CD4-positive, alpha-beta T cell (primary cell): Measurements from ENCODE around the gene KCNJ10. TPM values are rescaled to one million over a fixed set of nuclear protein-coding genes. Genes with fewer than 3 reads are reported as not detected.

Experiments
- ATAC-seq: fragments of 200-7000 bp; cut with Tn5 transposase; one replicate; pipeline ENCODE4 v1.10.0; 2022; ENCODE audit warnings: mild to moderate bottlenecking; ENCODE audit not compliant: poor library complexity
- CTCF ChIA-PET: fragments of 350-600 bp; sonication (Branson Sonifier 250); formaldehyde crosslinking; loops from one replicate; lab custom pipeline; 2021; ENCODE audit warnings: antibody characterized with exemption, inconsistent platforms; lab: Charles Lee
- POLR2A ChIA-PET: fragments of 350-600 bp; sonication (Branson Sonifier 250); formaldehyde crosslinking; loops from one replicate; lab custom pipeline; 2021; ENCODE audit warnings: antibody characterized with exemption, inconsistent platforms; lab: Charles Lee
- DNase-seq, 14 experiments: peaks; one replicate each; pipeline ENCODE4 v3.0.0-alpha.2; 2013 to 2020; ENCODE audit warnings: mixed read lengths in 2 of 14
- H3K27ac ChIP-seq, 2 donors: one replicate each; pipeline versions ENCODE4 v1.5.1 to v1.7.0; 2013; ENCODE audit warnings: low read length in 2 of 2, low read depth in 1 of 2, mild to moderate bottlenecking in 1 of 2
- H3K27me3 ChIP-seq, 2 experiments: 1 replicate in 1 of 2; 2 replicates in 1 of 2; pipeline versions ENCODE4 v1.6.1 to v1.7.0; 2013; ENCODE audit warnings: low read length in 2 of 2, control low read depth in 1 of 2, mild to moderate bottlenecking in 1 of 2, moderate library complexity in 1 of 2; ENCODE audit not compliant: insufficient read depth in 2 of 2, control insufficient read depth in 1 of 2
- H3K36me3 ChIP-seq: one replicate; pipeline ENCODE4 v1.6.1; 2013; ENCODE audit warnings: low read length, control low read depth; ENCODE audit not compliant: insufficient read depth
- H3K4me1 ChIP-seq: one replicate; pipeline ENCODE4 v1.6.1; 2013; ENCODE audit warnings: low read length, control low read depth; ENCODE audit not compliant: insufficient read depth
- H3K4me3 ChIP-seq: one replicate; pipeline ENCODE4 v1.5.1; 2013; ENCODE audit warnings: mild to moderate bottlenecking, low read length, moderate library complexity
- H3K9me3 ChIP-seq, 2 experiments: 1 replicate in 1 of 2; 2 replicates in 1 of 2; pipeline versions ENCODE4 v1.6.1 to v1.7.0; 2013; ENCODE audit warnings: low read length in 2 of 2, mild to moderate bottlenecking in 2 of 2, control low read depth in 1 of 2, moderate library complexity in 1 of 2; ENCODE audit not compliant: control insufficient read depth in 1 of 2, insufficient read depth in 1 of 2
- H3K27ac Mint-ChIP-seq: one replicate; pipeline ENCODE4 v1.8.0; 2020; ENCODE audit warnings: mixed read lengths
- H3K27me3 Mint-ChIP-seq: one replicate; pipeline ENCODE4 v1.8.0; 2021; ENCODE audit warnings: mixed read lengths
- H3K36me3 Mint-ChIP-seq: one replicate; pipeline ENCODE4 v1.8.0; 2021; ENCODE audit warnings: low read depth, mixed read lengths
- H3K4me1 Mint-ChIP-seq: one replicate; pipeline ENCODE4 v1.8.0; 2021; ENCODE audit warnings: low read depth, mixed read lengths
- H3K4me3 Mint-ChIP-seq: one replicate; pipeline ENCODE4 v1.8.0; 2020; ENCODE audit warnings: mild to moderate bottlenecking, mixed read lengths
- H3K9me3 Mint-ChIP-seq: one replicate; pipeline ENCODE4 v1.8.0; 2020; ENCODE audit warnings: mixed read lengths
- intact Hi-C, 2 experiments: fragments of 100-400 bp; cut with DNase I in 1 of 2; cut with micrococcal nuclease in 1 of 2; formaldehyde crosslinking; loops; one replicate each; pipeline versions ENCODE4 v1.15.1 to v1.9.0; 2023 to 2025; cut with DNase I, micrococcal nuclease
- total RNA-seq, 174 experiments: library from RNA in 2 of 174; stranded (reverse) in 2 of 174; gene quantifications; one replicate each; pipeline ENCODE4 v1.2.3 and lab custom pipeline; 2021 to 2026
- TF ChIP-seq, protein P1 (sequence below): fragments of 200-600 bp; IDR thresholded peaks from one replicate; pipeline ENCODE4 v1.8.0; 2022; ENCODE audit warnings: antibody characterized with exemption, mild to moderate bottlenecking

KCNJ10 gene
- total RNA-seq, 2 experiments from 2014 or later, result not detected

DNA sequence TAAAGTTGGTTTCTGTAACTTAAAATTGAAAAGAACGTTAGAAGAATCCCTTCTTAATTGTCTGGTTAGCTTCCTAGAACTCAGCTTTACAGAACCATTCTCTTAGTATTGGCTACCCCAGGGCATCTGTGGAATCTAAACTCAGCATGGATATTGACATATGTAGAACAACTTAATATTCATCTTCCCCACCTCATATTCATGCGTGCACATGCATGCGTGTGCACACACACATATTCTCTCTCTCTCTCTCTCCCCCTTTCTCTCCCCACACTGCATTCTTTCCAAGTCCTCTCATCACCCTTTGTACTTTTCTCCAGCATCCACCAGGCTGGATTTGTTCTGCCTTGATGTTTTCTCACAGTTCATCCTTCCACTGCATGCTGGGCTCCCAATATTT, 51.6 kb downstream of the KCNJ10 start:
- no peaks in the 10 kb centered on the region for H3K9me3 ChIP-seq

DNA sequence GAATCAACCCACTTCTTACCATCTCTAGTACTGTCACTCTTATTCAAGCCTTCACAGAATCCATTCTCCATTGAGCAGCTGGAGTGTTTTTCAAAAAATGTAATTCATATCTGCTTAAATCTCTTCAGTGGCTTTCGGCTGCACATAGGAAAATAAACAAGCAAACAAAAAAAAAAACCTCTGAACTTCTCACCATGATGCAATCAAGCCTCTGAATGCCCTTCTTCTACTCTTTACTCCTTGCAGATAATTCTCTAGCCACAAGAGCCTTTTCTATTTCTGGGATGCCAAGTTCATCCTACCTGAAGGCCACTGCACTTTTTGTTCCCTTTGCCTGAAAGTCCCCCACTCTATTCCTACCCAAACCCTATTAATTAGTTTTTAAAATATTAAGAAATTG, 52.4 kb downstream of the KCNJ10 start:
- intact Hi-C loops, result no loop called here
- POLR2A ChIA-PET, result no interaction called here
- no peaks in the 10 kb centered on the region for H3K4me1 Mint-ChIP-seq

More for the DNA sequence above, 51.6 kb downstream of the KCNJ10 start:
- H3K36me3 ChIP-seq, result no peaks in the 10 kb centered on the region
- H3K4me1 Mint-ChIP-seq, result no peaks in the 10 kb centered on the region
- H3K4me1 ChIP-seq, result no peaks in the 10 kb centered on the region
- peaks cover 0 to 3% of the 10 kb centered on the region in 2 experiments for H3K27me3 ChIP-seq
- TF ChIP-seq, protein P1, sequence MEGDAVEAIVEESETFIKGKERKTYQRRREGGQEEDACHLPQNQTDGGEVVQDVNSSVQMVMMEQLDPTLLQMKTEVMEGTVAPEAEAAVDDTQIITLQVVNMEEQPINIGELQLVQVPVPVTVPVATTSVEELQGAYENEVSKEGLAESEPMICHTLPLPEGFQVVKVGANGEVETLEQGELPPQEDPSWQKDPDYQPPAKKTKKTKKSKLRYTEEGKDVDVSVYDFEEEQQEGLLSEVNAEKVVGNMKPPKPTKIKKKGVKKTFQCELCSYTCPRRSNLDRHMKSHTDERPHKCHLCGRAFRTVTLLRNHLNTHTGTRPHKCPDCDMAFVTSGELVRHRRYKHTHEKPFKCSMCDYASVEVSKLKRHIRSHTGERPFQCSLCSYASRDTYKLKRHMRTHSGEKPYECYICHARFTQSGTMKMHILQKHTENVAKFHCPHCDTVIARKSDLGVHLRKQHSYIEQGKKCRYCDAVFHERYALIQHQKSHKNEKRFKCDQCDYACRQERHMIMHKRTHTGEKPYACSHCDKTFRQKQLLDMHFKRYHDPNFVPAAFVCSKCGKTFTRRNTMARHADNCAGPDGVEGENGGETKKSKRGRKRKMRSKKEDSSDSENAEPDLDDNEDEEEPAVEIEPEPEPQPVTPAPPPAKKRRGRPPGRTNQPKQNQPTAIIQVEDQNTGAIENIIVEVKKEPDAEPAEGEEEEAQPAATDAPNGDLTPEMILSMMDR, result no peak
- ChIA-PET CTCF (no interaction called here), POLR2A (no interaction called here)
- DNase-seq, result no peak
- H3K27me3 Mint-ChIP-seq, result peaks cover 6% of the 10 kb centered on the region
- no peak overlapping the region for H3K4me3 ChIP-seq
- no peak overlapping the region for H3K27ac ChIP-seq
- no peak for ATAC-seq
- H3K36me3 Mint-ChIP-seq, result no peaks in the 10 kb centered on the region
- H3K4me3 Mint-ChIP-seq, result no peak overlapping the region
- H3K9me3 Mint-ChIP-seq, result no peaks in the 10 kb centered on the region
- no peak overlapping the region for H3K27ac Mint-ChIP-seq
- intact Hi-C loops, result no loop called here

DNA sequence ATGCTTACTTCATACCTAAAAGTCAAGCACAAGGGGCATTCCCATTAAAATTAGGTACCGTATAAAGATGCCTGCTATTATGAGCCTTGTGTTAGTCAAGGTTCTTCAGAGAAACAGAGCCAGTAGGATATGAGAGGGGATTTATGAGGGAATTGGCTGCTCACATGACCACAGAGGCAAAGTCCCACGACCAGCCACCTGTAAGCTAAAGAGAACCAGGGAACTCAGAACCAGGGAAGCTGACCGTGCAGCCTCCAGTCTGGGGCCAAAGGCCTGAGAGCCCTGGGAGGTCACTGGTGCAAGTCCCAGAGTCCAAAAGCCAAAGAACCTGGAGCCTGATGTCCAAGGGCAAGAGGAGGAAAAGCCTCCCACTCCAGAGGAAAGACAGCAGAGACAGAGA, 58.2 kb downstream of the KCNJ10 start:
- Mint-ChIP-seq H3K4me1 (no peaks in the 10 kb centered on the region), H3K27me3 (peaks cover 9% of the 10 kb centered on the region), H3K27ac (no peak overlapping the region), H3K9me3 (no peaks in the 10 kb centered on the region), H3K36me3 (no peaks in the 10 kb centered on the region), H3K4me3 (no peak overlapping the region)
- no peak overlapping the region for H3K4me3 ChIP-seq
- no peaks in the 10 kb centered on the region for H3K9me3 ChIP-seq
- no peak for ATAC-seq
- no peaks in the 10 kb centered on the region for H3K36me3 ChIP-seq
- CTCF ChIA-PET, result no interaction called here
- POLR2A ChIA-PET, result no interaction called here
- H3K27me3 ChIP-seq, result peaks cover 3 to 7% of the 10 kb centered on the region in 2 experiments
- DNase-seq, result no peak
- H3K4me1 ChIP-seq, result no peaks in the 10 kb centered on the region
- intact Hi-C loops, result no loop called here
- TF ChIP-seq, protein P1, result no peak
- no peak overlapping the region for H3K27ac ChIP-seq

More for the DNA sequence above, 52.4 kb downstream of the KCNJ10 start:
- no peak overlapping the region for H3K4me3 ChIP-seq
- no peak for ATAC-seq
- no peaks in the 10 kb centered on the region for H3K9me3 ChIP-seq
- H3K27me3 Mint-ChIP-seq, result peaks cover 6% of the 10 kb centered on the region
- CTCF ChIA-PET, result no interaction called here
- TF ChIP-seq, protein P1, result no peak
- no peaks in the 10 kb centered on the region for H3K36me3 ChIP-seq
- DNase-seq, result no peak
- no peak overlapping the region for H3K27ac ChIP-seq
- H3K9me3 Mint-ChIP-seq, result no peaks in the 10 kb centered on the region
- peaks cover 0 to 3% of the 10 kb centered on the region in 2 experiments for H3K27me3 ChIP-seq
- H3K27ac Mint-ChIP-seq, result no peak overlapping the region
- H3K36me3 Mint-ChIP-seq, result no peaks in the 10 kb centered on the region
- H3K4me3 Mint-ChIP-seq, result no peak overlapping the region
- H3K4me1 ChIP-seq, result no peaks in the 10 kb centered on the region
